GM15510 (cell line): Measurements from ENCODE around the gene KCNJ12.

Experiments used
- POLR2A ChIP-seq: IDR thresholded peaks from 3 replicates; pipeline ENCODE4 v1.6.1; 2011; ENCODE audit warnings: borderline replicate concordance; ENCODE audit not compliant: insufficient read length; ENCODE audit errors: extremely low read depth

The KCNJ12 gene

DNA sequence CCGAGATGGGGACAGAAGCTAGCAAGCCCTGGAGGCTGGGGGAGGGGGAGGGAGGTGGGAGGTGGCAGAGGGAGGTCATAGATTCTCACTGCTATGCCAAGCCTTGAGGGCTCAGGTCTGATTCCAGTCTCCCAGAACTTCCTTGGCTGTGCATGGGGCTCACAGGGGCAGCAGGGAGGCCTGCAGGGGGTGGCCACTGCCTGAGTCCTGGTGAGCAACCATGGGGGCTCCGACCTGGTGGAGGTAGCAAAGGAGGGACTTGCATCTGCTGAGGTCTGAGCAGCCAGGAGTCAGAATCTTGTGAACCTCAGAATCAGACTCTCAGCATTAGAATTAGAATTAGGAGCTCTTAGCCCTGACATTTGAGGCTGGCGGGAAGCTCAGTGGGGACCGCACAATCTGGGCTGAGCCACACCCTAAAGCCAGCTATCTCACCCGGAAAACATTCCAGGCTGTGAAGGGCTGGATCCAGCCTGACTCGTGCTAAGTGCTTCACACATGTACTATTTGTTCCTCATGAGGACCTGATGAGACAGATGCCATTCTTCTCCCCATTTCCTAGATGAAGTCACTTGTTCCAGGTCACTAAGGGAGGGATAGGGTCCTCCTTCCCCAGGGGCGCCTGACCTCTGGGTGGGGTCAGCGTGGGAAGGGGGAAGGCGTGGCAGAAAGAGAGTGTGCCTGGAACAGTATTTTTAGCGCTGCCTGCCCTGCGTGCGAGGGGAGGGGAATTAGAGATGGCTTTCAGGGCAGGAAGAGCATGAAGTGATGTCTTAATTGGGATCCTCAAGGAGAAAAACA is 17.3 kb upstream of the KCNJ12 start:
- no peak for TF ChIP-seq POLR2A

DNA sequence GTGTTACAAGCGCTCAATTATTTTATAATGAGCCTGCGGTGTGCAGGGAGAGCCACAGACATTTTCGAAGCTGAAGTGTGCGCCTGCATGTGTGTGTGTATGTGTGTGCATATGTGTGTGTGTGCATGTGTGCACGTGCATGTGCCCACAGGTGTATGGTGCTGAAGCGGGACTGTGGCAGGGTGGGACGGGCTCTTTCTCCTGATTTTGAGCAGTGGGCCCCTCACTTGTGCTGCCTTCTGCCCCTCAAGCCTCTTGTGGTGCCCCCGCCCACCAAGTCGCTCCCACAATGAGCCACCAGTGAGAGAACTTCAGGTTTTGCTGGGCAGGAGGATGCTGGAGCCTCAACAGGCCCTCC is 16.7 kb upstream of the KCNJ12 start:
- no peak for TF ChIP-seq POLR2A

DNA sequence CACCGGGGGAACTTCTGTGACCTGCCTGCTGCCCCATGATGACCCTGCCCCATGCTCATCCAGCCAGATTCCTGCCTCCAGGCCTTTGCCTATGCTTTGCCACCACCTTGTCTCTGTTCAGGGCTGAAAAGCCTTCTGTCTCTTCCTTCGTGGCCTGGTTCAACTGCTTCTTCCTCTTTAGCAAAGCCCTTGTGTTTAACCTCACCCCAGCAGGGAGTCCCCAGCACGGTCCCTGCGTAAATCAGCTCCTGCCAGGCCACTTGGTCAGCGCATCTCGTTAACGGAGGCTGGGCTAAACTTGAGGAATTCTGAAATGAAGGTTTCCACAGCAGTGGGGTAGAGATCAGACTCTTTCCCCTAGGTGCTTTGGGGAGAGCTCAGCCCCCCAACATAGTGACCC is 16.1 kb upstream of the KCNJ12 start:
- TF ChIP-seq POLR2A = no peak

DNA sequence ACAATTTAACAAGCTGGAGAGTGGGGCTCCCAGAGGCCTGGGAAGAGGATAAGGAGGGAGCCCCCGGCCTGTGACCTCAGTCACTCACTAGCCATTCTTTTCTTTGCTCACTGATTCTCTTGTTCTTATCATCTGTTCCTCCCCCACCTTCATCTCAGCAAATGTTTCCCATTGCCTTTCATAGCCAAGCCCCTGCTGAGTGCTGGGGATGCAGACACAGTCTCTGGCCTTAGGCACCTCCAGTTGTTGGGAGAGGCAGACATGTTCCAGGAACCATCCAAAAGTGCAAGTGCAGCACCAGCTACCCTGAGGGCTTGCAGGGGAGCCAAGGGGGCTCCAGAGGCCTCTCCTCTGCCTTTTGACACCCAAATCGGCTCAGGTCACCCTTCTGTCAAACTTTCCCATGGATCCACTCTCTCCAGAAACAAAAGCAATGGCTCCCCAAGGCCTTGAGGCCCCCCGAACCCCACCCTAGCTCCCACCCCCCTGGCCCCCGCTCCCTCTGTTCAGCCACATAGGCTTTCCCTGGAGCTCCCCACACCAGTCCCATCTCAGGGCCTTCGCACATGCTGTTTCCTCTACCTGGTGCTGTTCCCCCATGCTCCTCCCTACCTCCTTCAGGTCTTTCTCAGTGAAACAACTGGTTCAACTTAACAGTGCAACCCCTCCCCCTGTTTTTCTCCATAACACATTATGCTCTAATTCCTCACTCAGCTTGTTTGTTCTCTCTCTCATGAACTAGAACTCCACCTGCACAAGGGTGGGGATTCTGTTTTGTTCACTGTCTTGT is 14.9 kb upstream of the KCNJ12 start:
- no peak for TF ChIP-seq POLR2A

DNA sequence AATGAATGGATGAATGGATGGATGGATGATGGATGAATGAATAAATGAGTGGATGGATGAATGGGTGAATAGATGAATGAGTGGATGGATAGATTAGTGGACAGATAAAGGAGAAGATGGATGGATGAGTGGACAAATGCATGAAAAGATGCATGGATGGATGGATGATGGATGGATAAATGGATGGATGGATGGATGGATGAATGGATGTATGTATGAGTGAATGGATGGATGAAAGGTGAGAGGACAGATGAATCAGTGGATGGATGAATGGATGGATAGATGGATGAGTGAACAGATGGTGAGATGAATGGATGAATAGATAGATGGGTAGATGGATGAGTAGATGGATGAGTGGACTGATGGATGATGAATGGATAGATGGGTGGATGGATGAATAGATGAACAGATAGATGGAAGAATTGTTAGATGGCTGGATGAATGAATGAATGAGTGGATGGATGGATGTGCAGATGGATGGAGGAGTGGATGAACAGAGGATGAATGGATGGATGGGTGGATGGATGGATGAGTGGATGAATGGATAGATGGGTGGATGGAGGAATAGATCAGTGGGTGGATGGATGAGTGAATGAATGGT is 13.7 kb upstream of the KCNJ12 start:
- TF ChIP-seq POLR2A = no peak

- TF ChIP-seq POLR2A = no peak
Observed at GRCh38 chr17:21363776-21364642, 12.1 kb upstream of the KCNJ12 start.

- no peak for TF ChIP-seq POLR2A
Observed at GRCh38 chr17:21365016-21365415, 11.1 kb upstream of the KCNJ12 start.

DNA sequence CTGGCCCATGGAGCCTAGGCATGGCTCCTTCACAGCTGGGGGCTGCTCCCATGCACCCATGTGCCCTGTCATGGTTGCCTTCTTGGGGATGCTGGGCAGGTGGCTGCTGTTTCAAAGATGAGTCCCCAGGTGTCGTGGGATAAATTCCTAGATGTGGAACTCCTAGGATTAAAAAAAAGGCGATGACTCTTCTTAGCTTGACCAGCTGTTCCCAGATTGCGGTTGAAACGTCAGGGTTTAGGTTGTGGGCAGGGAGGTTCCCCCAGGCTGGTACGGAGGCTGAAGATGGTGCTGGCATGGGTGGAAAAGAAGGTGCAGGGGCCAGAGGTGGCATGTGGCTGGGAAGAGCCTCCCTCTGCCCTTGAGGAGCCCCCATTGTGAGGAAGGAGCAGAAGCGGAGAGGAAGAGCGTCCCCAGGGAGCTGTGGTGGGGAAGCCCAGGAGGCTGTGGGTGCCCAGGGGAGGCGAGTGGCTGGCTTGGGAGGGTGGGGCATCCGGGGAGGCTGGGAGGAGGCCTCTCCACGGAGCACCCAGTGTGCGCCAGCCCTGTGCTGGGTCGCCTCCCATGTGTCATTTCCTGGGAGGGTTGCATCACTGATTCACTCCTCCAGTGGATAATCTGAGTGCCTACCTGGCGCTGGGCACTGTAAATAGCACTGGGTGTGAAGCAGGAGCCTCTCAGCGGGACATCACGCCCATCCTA is 7.5 kb upstream of the KCNJ12 start:
- TF ChIP-seq POLR2A = no peak

- TF ChIP-seq POLR2A = no peak
Observed at GRCh38 chr17:21369395-21369794, 6.8 kb upstream of the KCNJ12 start.

DNA sequence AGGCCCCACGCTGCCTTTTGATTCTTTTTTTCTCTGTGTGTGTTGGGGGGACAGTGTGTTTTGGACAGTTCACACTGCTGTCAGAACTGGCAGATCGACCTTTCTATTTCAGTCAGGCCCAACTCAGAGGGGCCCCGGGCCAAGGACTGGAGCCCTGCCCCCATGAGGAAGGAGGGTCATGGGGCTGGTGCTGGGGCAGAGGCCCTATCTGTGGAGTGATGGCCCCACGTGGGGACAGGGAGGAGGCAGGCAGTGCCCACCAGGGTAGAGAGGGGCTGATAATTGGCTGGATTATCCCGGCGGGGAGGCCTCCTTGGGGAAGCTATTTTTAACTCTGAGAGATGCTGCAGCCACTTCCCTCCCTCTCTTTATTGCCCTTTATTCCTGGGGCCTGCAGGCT is 5.7 kb upstream of the KCNJ12 start:
- TF ChIP-seq POLR2A = no peak

GRCh38 chr17:21371511-21372081 is 4.6 kb upstream of the KCNJ12 start:
- TF ChIP-seq POLR2A = no peak

DNA sequence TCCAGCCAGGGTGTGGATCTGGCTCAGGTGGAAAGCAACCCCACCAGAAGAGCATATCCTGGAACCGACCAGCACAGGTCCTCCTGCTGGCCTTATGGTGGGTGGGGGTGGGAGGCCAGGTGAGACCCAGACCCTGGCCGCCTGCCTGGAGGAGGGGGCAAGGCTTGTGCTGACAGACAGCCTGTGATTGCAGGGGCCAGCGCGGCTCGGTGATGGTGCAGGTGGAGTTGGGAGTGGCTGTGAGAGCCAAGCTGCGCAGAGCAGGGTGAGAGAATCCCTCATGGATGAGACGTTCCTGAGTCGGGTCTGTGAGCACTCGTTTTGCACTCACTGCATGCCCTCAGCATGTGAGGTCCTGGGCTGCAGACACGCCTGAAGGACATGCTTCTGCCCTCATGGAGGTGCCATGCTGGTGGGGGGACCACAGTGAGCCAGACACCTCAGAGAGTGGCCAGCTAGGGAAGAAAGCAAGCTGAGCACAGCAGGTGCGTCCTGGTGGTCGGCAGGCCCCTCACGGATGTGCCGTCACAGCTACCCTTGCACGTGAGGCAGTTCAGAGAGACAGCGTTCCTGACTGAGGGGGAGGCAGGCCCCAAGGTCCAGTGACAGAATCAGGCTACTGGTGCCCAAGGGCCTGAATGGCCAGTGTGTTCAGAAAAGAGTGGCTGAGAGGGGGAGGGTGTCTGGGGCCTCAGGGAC is 3.8 kb upstream of the KCNJ12 start:
- TF ChIP-seq POLR2A = no peak

- TF ChIP-seq POLR2A = no peak
Observed at GRCh38 chr17:21373036-21373435, 3.1 kb upstream of the KCNJ12 start.
